ENCODE data around the gene IFITM1. TPM values are rescaled to one million over a fixed set of nuclear protein-coding genes. Genes with fewer than 3 reads are reported as not detected.
A peak's percentile ranks its signal among the peaks of the same experiment; 100 is the strongest.

Gene IFITM1
- total and polyA plus RNA-seq, 9 of the 15 experiments (the other 6 are each of a cell fraction or from before 2014, with no cell fraction given), result 691 to 5,579 (median 974) TPM

GRCh38 chr11:352456-353031 is 38.7 kb downstream of the IFITM1 start (continued):
- TF ChIP-seq GMEB1 (CRISPR knock-in tag; IDR thresholded peaks at IDR 0.05), result peak; percentile 65; the same call in 1 of the 2 replicates
- TF ChIP-seq ZNF592 (IDR thresholded peaks at IDR 0.05), result peak; percentile 100
- no peak for TF ChIP-seq ATF7 (IDR thresholded peaks at IDR 0.05)
- no peak for TF ChIP-seq STAT5A (IDR thresholded peaks at IDR 0.05; ENCODE audit: borderline replicate concordance, low read length)
- no peak for TF ChIP-seq DNMT1 (IDR thresholded peaks at IDR 0.05)
- TF ChIP-seq ZNF12 (CRISPR knock-in tag; IDR thresholded peaks at IDR 0.05), result no peak
- TF ChIP-seq ZNF280A (IDR thresholded peaks at IDR 0.05; ENCODE audit: low read depth, partially characterized antibody), result no peak
- peak; percentile 99 for TF ChIP-seq ZNF583 (CRISPR knock-in tag; IDR thresholded peaks at IDR 0.05)
- TF ChIP-seq TEAD2 (tag; IDR thresholded peaks at IDR 0.05), result peak; percentile 86
- TF ChIP-seq ZNF551 (CRISPR knock-in tag; IDR thresholded peaks at IDR 0.05), result no peak
- peak; percentile 86 for TF ChIP-seq ZNF324 (CRISPR knock-in tag; IDR thresholded peaks at IDR 0.05)
- TF ChIP-seq PBX2 (CRISPR knock-in tag; IDR thresholded peaks at IDR 0.05; ENCODE audit: low read depth), result no peak
- TF ChIP-seq PBX2 (tag; conservative IDR thresholded peaks at IDR 0.05; ENCODE audit: low read depth), result peak; percentile 56; the same call in 1 of the 2 replicates
- no peak for TF ChIP-seq SIN3A (IDR thresholded peaks at IDR 0.05; ENCODE audit: borderline replicate concordance in 2 of 2, control insufficient read depth in 1 of 2, low read depth in 2 of 2, low read length in 2 of 2)
- TF ChIP-seq IRF9 (tag; IDR thresholded peaks at IDR 0.05), result peak; percentile 94
- peak; percentile 84 for TF ChIP-seq ZNF561 (CRISPR knock-in tag; conservative IDR thresholded peaks at IDR 0.05)
- TF ChIP-seq ZNF830 (CRISPR knock-in tag; IDR thresholded peaks at IDR 0.05), result 0 out of 2 replicates have a peak, but pooled peaks have one; percentile 90
- peak; percentile 93 for TF ChIP-seq BCL6 (CRISPR knock-in tag; IDR thresholded peaks at IDR 0.05)

Measured in K562 (cell line).